GM23248 (cell line): ENCODE measurements around the gene SS18L1.

Source experiments
- EZH2 ChIP-seq: fragments of 200-600 bp; sonication (generic); IDR thresholded peaks from 2 replicates; pipeline ENCODE4 v1.6.1; 2018; ENCODE audit warnings: antibody characterized with exemption, mild to moderate bottlenecking; ENCODE audit not compliant: insufficient read depth, poor library complexity, severe bottlenecking
- EZH2phosphoT487 ChIP-seq: fragments of 200-600 bp; sonication (generic); IDR thresholded peaks from 2 replicates; pipeline ENCODE4 v1.6.1; 2018; ENCODE audit warnings: antibody characterized with exemption, moderate library complexity, mild to moderate bottlenecking, low read depth; ENCODE audit not compliant: insufficient read depth

- TF ChIP-seq EZH2 (no peak), EZH2phosphoT487 (no peak)
These were observed 22.4 kb upstream of the SS18L1 start for GRCh38 chr20:62120990-62121775.
